ENCODE measurements around the gene PPA2. TPM values are rescaled to one million over a fixed set of nuclear protein-coding genes. Genes with fewer than 3 reads are reported as not detected.

PPA2 gene
- total RNA-seq, 1 donor from 2014 or later: 81.0 TPM

DNA sequence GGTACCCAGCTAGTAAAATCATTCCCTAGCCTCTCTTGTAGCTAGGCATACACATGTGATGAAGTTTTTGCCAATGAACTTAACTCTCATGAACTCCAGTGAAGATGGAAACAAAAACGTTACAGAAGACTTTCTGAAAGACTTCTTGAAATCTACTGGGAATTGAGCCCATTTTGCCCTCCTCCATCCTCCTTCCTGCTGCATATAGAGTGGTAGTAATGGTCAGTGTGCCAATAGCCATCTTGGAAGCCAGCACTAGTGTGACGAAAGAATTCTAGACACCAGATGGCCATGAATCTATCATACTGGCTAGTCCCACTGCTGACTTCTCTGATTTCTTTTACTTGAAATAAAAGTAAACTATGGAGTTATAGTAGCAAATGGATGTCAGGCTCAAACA lies 30.9 kb upstream of the PPA2 start:
- Mint-ChIP-seq H3K36me3 (ENCODE audit: low read depth) (no peaks in the 10 kb centered on the region), H3K27ac (ENCODE audit: unreplicated experiment) (no peak overlapping the region), H3K4me3 (no peak overlapping the region), H3K27me3 (ENCODE audit: low read depth) (peaks cover 2% of the 10 kb centered on the region), H3K9me3 (no peaks in the 10 kb centered on the region), H3K4me1 (no peaks in the 10 kb centered on the region)
- TF ChIP-seq, protein P1, sequence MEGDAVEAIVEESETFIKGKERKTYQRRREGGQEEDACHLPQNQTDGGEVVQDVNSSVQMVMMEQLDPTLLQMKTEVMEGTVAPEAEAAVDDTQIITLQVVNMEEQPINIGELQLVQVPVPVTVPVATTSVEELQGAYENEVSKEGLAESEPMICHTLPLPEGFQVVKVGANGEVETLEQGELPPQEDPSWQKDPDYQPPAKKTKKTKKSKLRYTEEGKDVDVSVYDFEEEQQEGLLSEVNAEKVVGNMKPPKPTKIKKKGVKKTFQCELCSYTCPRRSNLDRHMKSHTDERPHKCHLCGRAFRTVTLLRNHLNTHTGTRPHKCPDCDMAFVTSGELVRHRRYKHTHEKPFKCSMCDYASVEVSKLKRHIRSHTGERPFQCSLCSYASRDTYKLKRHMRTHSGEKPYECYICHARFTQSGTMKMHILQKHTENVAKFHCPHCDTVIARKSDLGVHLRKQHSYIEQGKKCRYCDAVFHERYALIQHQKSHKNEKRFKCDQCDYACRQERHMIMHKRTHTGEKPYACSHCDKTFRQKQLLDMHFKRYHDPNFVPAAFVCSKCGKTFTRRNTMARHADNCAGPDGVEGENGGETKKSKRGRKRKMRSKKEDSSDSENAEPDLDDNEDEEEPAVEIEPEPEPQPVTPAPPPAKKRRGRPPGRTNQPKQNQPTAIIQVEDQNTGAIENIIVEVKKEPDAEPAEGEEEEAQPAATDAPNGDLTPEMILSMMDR (conservative IDR thresholded peaks at IDR 0.05): no peak
- DNase-seq (ENCODE audit: low read depth, low spot score): no peak

DNA sequence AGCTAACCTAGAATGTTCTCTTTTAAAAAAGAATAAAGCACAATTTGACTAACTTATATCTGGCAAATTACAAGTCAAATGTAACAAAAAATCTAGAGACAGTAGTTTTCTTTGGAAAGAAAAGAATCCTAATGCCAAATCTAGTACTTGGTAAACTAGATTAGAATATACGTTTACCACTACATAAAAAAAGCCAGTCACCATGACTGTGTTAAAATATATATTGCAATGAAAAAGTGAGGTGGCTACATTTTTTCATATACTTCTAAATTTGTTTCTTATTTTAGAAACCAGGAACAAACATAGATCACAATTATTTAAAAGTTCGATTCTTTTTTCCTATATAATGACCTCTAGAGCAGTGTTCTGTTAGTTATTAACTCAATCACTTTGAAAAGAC lies 29.6 kb upstream of the PPA2 start:
- TF ChIP-seq, protein P1 (conservative IDR thresholded peaks at IDR 0.05): no peak
- H3K4me1 Mint-ChIP-seq: no peaks in the 10 kb centered on the region
- no peak overlapping the region for H3K27ac Mint-ChIP-seq (ENCODE audit: unreplicated experiment)
- DNase-seq (ENCODE audit: low read depth, low spot score): no peak
- no peak overlapping the region for H3K4me3 Mint-ChIP-seq
- H3K9me3 Mint-ChIP-seq: no peaks in the 10 kb centered on the region
- H3K36me3 Mint-ChIP-seq (ENCODE audit: low read depth): no peaks in the 10 kb centered on the region
- no peaks in the 10 kb centered on the region for H3K27me3 Mint-ChIP-seq (ENCODE audit: low read depth)

DNA sequence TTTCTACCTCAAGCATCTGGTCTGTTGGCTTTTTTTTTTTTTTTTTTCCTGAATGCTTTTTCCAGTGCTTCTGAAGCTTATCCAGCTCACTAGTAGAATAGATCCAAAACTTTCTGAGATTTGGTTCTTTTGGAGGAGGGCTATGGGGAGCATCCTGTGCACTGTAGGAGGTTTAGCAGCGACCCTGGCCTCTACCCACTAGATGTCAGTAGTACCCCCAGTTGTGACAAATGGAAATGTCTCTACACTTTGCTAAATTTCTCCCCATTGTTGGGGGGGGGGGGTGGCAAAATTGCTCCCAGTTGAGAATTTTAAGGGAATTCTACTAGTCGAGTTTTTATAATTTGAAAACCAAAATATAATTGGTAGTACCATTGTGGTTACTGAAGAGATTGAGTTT lies 23.0 kb upstream of the PPA2 start:
- TF ChIP-seq, protein P1 (conservative IDR thresholded peaks at IDR 0.05): peak; percentile 16
- H3K36me3 Mint-ChIP-seq (ENCODE audit: low read depth): no peaks in the 10 kb centered on the region
- DNase-seq (ENCODE audit: low read depth, low spot score): no peak
- H3K4me3 Mint-ChIP-seq: no peak overlapping the region
- no peaks in the 10 kb centered on the region for H3K4me1 Mint-ChIP-seq
- no peaks in the 10 kb centered on the region for H3K27me3 Mint-ChIP-seq (ENCODE audit: low read depth)
- H3K27ac Mint-ChIP-seq (ENCODE audit: unreplicated experiment): no peak overlapping the region
- peaks cover 12% of the 10 kb centered on the region for H3K9me3 Mint-ChIP-seq

DNA sequence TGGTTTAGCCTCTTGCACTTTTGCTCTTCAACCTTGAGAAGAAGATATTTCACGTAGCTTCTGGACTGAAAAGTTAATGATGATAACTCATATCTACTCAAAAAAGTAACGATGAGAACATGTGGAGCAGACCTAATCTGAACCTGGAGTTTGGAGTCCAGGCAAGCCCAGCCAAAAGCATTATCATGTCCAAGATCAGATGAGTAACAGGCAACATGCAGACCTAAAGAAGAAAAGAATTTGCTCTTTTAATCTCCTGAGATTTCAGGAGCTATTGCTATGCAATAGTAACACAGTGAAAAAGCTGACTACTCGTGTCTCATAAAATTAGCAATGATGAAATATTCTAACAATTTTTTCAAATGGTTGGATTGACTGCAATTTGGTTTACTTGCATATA lies 21.8 kb upstream of the PPA2 start:
- Mint-ChIP-seq H3K4me1 (no peaks in the 10 kb centered on the region), H3K27me3 (ENCODE audit: low read depth) (peaks cover 3% of the 10 kb centered on the region), H3K27ac (ENCODE audit: unreplicated experiment) (no peak overlapping the region), H3K36me3 (ENCODE audit: low read depth) (no peaks in the 10 kb centered on the region), H3K4me3 (no peak overlapping the region), H3K9me3 (peaks cover 12% of the 10 kb centered on the region)
- TF ChIP-seq, protein P1 (conservative IDR thresholded peaks at IDR 0.05): no peak
- no peak for DNase-seq (ENCODE audit: low read depth, low spot score)

DNA sequence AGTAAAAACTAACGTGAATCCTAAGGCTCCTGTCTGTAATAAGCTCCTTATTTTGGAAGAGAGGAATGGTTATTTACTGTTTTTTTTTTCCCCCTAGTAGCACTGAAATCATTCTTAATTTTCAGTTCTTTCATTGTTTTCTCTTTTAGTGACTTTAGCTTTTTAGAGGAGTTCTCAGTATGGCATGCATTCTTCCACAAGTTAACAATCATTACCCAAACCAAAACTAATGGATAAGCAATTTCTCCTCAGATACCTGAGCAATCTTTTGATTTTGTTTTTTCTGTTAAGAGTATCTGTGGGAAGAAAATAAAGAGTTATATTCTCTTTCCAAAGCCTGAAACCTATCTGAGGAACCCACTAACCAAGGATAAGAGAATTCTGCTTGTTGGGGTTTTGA lies 16.7 kb upstream of the PPA2 start:
- TF ChIP-seq, protein P1 (conservative IDR thresholded peaks at IDR 0.05): no peak

DNA sequence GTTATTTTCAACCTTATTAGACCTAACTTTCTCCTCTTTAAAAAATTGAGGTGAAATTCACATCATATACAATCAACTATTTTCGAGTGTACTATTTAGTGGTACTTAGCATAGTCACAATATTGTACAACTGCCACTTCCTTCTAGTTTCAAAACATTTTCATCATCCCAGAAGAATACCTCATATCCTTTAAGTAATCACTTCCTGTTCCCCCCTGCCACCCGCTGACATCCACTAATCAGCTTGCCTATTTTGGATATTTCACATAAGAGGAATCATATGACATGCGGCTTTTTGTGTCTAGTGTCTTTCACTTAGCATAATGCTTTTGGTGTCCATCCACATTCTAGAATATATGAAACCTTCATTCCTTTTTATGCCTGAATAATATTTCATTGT lies 10.0 kb upstream of the PPA2 start:
- Mint-ChIP-seq H3K36me3 (ENCODE audit: low read depth) (no peaks in the 10 kb centered on the region), H3K9me3 (peaks cover 11% of the 10 kb centered on the region), H3K4me1 (no peaks in the 10 kb centered on the region), H3K27me3 (ENCODE audit: low read depth) (peaks cover 6% of the 10 kb centered on the region), H3K4me3 (no peak overlapping the region), H3K27ac (ENCODE audit: unreplicated experiment) (no peak overlapping the region)
- no peak for DNase-seq (ENCODE audit: low read depth, low spot score)
- TF ChIP-seq, protein P1 (conservative IDR thresholded peaks at IDR 0.05): no peak

More for the DNA sequence above, 16.7 kb upstream of the PPA2 start:
- Mint-ChIP-seq H3K9me3 (peaks cover 12% of the 10 kb centered on the region), H3K27ac (ENCODE audit: unreplicated experiment) (no peak overlapping the region), H3K36me3 (ENCODE audit: low read depth) (no peaks in the 10 kb centered on the region), H3K27me3 (ENCODE audit: low read depth) (peaks cover 8% of the 10 kb centered on the region), H3K4me3 (no peak overlapping the region), H3K4me1 (no peaks in the 10 kb centered on the region)
- DNase-seq (ENCODE audit: low read depth, low spot score): no peak

Measured in neural crest cell (in vitro differentiated cells).